GM21723 (cell line): ENCODE data around the gene OR3A2.
"Not testable (repeated sequence)": the region's sequence is repeated elsewhere in the genome, so short reads cannot be mapped to it uniquely, and the experiment has no call there.

ENCODE experiments used
- ATAC-seq: cut with Tn5 transposase; IDR thresholded peaks from one replicate; pipeline ENCODE4 v1.9.1; 2021; ENCODE audit warnings: mild to moderate bottlenecking, moderate library complexity; ENCODE audit not compliant: unreplicated experiment

OR3A2 gene

DNA sequence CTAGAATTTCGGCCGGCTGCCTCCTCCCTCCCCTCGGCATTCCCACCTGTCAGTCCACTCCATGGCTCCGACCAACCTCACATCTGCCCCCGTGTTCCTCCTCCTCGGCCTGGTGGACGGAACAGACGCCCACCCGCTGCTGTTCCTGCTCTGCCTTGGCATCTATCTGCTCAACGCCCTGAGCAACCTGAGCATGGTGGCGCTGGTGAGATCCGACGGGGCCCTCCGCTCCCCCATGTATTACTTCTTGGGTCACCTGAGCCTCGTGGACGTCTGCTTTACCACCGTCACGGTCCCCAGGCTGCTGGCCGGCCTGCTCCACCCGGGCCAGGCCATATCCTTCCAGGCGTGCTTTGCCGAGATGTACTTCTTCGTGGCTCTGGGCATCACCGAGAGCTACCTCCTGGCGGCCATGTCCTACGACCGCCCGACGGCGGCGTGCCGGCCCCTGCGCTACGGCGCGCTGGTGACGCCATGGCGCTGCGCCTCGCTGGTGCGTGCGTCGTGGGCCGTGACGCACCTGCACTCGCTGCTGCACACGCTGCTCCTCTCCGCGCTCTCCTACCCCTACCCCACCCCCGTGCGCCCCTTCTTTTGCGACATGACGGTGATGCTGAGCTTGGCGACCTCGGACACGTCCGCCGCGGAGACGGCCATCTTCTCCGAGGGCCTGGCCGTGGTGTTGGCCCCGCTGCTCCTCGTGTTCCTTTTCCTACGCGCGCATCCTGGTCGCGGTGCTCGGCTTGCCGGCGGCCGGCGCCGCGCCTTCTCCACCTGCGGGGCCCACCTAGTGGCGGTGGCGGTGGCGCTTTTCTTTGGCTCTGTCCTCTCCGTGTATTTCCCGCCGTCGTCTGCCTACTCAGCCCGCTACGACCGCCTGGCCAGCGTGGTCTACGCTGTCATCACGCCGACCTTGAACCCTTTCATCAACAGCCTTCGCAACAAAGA is at the start of gene OR3A2:
Gene OR3A2, minus strand, starts transcription at position 440 of the 948 bp plus-strand sequence.
- no peak for ATAC-seq

DNA sequence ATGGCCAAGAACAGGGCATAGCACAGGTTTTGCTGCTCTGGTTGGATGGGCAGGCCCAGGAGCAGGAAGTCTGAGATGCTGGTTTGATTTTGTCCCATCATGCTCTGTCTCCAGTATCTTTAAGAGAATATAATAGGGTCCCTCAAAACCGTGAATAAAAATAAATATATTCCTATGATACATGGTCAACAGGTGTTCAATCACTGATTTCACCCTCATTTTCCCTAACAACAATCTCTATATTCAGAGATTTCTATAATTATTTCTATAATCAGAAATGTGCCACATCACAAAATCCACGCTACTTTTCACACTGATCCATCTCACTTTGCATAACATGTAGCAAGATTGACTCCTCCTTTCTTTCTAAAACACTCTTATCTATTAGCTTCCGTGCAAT is 47.6 kb upstream of the OR3A2 start, which contains the start of gene OR1E2:
Gene OR1E2, minus strand, starts transcription at position 101 of the 400 bp plus-strand sequence. Its CDS starts 0 bp downstream, at position 101.
- ATAC-seq: no peak

DNA sequence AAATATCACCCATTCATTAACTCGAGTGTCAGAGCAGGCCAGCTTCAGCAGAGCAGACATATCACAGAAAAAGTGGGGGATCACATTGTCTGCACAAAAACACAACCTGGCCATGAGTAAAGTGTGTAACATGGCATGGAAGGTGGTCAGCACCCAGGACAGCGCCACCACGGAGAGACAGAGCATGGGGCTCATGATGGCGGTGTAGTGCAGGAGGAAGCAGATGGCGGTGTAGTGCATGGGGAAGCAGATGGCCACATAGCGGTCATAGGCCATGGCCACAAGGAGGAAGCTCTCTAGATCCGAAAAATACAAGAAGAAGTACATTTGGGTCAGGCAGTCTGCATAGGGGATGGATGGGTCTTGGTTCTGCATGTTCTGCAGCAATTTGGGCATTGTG is 47.1 kb upstream of the OR3A2 start:
- not testable (repeated sequence) for ATAC-seq

DNA sequence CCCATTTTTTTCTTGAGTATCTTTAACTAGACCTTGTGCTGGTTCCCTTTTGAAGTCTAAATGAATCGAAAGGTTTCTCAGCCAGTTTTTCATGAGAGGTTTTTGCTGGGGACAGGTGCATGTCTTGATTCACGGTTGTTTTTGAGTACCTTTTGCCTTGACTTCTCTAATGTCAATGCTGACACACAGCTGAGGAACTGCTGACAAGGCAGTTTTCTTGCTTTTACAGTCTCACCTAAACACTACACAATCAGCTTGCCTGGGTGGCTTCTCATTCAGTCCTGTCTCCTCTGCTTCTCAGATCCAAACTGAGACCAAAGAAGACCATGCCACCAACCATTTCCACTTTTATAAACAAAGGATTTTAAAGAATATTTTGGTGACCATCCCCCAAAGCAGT is 32.1 kb upstream of the OR3A2 start:
- ATAC-seq: no peak

DNA sequence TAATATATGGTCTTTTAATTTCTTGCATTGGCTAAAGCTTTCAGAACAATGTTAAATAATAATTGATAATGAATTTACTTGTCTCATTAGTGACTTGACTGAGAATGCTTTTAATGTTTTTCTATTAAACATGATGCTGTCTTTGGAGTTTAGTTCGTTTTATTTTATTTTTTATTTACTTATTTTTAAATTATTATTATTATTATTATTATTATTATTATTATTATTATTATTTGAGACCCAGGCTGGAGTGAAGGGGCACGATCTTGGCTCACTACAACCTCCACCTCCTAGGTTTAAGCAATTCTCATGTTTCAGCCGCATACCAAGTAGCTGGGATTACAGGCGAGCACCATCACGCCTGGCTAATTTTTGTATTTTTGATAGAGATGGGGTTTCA is 29.5 kb upstream of the OR3A2 start:
- no peak for ATAC-seq

DNA sequence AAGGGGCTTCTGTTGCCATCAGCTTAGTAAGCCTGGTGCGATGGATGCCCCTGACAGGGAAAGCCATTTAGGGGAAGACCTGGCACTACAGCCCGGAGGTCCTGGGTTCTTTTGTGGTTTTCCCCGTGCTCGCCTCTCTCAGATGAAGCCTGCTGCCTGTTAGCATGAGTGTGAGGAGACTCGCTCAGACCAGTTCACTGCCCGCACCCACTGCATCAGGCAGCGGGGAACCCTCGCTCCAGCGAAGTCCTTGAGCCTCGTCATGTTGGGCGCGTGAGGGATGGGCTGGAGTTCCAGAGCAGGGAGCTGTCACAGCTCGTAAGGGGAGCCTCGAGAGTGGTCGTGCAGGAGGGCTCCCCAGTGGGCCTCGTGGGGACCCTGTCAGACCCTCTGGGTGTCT is 26.1 kb upstream of the OR3A2 start:
- ATAC-seq: not testable (repeated sequence)

DNA sequence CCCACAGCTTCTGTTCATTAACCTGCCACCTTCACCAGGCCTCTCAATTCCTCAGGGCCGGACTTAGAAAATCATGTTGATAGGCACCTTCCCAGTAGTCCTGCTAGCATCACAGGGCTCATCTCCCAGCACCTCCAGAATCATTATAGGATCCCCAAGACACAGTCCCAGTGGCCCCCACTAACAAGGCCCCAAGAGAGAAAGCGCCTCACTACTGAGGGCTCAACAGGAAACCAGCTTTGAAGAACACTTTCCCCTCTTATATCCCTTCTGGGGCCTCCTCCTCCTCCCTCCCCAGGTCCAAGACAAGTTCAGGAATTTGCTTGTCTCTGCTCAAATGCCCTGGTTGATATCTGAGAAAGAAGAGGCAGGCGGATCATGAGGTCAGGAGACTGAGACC is 25.0 kb upstream of the OR3A2 start, which contains the start of gene OR3A3:
Gene OR3A3, plus strand, starts transcription at position 301 of the 400 bp plus-strand sequence.
- no peak for ATAC-seq

DNA sequence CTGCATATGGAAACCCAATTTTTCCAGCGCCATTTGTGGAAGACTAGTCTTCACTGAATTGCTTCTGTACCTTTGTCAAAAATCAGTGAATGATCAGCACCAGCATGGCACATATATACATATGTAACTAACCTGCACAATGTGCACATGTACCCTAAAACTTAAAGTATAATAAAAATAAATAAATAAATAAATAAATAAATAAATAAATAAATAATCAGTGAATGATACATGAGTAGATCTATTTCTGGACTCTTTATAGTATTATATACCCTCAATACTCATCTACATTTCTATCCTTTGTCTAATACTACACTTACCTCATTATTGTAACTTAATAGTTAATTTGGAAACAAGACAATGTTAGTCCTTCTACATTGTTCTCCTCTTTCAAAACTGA is 17.7 kb upstream of the OR3A2 start:
- ATAC-seq: not testable (repeated sequence)

DNA sequence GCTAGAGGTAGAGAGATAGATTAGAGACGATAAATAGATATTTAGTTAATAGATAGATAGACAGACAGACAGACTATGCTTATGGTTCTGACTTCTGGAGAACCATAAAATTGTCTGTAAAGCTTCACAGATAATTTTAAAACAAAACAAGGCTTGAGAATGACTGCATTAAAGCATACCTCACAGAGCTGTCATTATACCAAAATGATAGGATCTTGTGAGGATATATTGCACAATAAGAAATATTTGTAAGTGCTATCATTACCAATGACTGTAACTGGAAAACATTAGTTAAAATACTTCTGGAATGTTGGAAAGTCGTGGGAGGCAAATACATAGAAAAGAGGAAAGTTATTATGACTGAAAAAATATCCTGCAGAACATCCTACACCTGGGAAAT is 15.7 kb upstream of the OR3A2 start:
- ATAC-seq: no peak

DNA sequence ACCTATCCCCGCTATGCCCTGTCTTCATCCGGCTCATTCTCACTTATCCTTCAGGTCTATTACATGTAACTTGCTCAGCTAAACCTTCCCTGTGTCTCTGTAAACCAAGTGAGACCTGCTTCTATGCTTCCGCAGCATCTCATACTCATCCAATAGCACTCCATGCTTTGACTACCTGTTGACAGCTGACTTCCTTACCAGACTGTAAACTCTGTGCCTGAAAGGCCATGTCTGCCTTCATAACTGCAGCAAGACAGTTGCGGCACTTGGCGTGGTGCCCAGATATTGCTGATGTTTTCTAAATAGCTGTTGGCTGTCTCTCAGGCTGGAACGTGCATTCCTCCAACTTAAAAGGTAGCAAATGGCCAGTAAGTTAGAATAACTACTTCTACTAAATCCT is 13.9 kb upstream of the OR3A2 start:
- no peak for ATAC-seq

DNA sequence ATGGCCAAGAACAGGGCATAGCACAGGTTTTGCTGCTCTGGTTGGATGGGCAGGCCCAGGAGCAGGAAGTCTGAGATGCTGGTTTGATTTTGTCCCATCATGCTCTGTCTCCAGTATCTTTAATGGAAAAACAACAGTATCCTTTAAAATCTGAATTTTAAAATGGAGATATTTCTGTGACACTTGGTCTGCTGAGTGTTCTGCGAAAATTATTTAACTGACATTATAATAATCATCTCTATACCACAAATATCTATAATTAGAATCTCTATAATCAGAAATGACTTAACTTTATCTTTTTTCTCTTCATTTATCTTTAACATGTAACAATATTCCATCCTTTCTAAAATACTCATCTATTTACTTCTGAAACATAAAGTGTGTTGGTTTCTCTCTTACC is 12.2 kb upstream of the OR3A2 start, which contains the start of gene OR1E1:
Gene OR1E1, minus strand, starts transcription at position 101 of the 400 bp plus-strand sequence. Its CDS starts 0 bp downstream, at position 101.
- no peak for ATAC-seq

DNA sequence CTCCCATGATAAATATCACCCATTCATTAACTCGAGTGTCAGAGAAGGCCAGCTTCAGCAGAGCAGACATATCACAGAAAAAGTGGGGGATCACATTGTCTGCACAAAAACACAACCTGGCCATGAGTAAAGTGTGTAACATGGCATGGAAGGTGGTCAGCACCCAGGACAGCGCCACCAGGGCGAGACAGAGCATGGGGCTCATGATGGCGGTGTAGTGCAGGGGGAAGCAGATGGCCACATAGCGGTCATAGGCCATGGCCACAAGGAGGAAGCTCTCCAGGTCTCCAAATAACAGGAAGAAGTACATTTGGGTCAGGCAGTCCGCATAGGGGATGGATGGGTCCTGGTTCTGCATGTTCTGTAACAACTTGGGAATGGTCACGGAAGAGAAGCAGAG is 11.7 kb upstream of the OR3A2 start:
- not testable (repeated sequence) for ATAC-seq

DNA sequence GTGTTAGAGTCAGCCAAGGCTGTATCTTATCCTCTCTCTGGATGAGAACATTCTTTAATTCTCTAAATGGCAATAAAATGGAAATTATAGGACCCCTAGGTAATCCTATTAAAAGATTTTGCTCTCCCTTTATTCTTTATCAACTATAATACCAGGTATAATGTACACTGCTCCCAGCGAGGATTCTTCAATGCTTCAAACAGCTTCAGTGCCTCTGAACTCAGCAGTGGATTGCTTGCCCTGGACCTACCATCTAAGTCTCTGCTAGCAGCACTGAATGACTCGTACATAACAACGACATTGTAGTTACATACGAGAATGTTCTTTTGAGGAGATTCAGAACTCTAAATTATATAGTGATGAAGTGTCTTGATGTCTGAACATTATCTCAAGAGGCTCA is 3.7 kb upstream of the OR3A2 start:
- ATAC-seq: no peak

DNA sequence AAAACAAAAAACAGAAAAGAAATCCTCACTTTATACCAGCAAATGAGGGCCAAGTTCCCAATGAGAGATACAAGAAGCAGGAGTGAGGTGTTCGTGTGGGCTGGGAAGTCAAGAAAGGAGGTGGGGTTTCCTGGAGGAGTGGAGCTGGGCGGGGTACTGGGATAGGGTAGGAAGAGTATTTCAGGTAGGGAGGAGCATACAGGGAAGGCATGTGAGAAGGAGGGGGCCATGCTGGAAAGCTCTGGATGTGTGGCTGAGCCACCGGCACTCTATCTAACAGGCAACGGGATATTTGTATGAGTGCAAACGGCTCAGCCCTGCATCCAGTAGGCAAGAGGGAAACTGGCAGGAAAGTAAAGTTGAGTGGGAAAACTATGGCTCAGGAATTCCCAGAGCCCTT is 4.2 kb downstream of the OR3A2 start:
- ATAC-seq: no peak

DNA sequence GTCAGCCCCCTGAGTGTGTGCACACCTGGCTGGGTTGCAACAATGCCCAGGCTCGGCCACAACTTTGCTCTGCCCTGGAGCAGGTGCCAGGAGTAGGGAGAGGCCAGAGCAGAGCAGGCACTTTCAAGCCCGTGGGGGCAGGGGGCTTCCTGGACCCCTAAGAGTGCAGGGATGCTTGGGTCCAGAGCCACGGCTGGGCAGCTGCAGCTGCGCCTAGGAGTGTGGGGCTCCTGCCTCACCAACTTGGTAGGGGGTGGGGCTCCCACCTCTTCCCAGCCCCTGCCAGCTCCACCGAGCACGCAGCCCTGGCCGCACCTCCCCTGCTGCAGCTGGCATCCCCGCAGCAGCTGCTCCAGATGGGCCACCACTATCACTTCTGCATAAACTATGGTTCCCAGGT is 7.8 kb downstream of the OR3A2 start:
- ATAC-seq: no peak

DNA sequence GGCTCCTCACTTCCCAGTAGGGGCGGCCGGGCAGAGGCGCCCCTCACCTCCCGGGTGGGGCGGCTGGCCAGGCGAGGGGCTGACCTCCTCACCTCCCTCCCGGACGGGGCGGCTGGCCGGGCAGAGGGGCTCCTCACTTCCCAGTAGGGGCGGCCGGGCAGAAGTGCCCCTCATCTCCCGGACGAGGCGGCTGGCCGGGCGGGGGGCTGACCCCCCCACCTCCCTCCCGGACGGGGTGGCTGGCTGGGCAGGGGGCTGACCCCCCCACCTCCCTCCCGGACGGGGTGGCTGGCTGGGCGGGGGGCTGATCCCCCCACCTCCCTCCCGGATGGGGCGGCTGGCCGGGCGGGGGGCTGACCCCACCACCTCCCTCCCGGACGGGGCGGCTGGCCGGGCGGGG is 14.9 kb downstream of the OR3A2 start:
- not testable (repeated sequence) for ATAC-seq

DNA sequence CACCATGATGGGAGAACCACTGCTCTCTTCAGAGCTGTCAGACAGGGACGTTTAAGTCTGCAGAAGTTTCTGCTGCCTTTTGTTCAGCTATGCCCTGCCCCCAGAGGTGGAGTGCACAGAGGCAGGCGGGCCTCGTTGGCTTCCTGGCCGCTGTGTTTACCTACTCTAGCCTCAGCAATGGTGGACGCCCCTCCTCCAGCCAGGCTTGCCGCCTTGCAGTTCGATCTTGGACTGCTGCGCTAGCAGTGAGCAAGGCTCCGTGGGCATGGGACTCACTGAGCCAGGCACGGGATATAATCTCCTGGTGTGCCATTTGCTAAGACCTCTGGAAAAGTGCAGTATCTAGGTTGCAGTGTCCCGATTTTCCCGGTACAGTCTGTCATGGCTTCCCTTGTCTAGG is 43.3 kb downstream of the OR3A2 start:
- not testable (repeated sequence) for ATAC-seq

DNA sequence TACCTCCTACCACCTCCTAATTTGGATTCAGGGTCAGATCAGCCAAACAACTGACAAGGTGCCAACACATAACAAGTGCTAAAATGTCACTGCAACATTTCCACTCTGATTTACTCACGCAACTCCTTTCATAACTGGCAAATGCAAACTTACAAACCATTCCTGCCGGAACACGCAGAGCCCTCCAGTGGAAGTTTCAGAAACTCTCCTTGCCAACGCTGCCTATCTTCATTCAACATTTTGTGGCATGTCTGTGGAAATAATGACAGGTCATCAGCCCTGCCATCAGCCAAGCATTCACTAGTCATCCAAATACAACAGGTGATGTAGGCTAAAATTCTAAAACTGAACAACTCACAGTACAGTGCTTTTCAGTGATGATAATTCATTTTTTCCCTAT is 50.2 kb downstream of the OR3A2 start:
- ATAC-seq: no peak

DNA sequence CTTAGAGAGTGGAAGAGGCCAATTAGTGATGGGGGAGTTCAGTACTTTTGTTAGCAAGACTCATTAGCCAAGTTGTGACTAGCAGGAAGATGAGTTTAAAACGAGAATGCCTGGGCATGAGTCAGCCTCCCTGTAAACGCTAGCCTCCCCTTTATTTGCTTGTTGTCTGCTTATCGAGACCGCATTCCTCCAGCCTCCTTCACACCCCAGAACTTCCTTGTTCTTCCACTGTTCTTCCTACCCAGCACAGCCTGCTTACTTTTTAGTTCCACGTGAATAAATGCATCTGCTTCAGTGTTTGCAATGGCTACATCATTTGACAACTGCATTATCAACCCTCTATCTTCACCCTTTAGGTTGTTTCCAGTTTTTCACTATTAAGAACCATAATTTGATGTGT is 67.8 kb downstream of the OR3A2 start:
- no peak for ATAC-seq

DNA sequence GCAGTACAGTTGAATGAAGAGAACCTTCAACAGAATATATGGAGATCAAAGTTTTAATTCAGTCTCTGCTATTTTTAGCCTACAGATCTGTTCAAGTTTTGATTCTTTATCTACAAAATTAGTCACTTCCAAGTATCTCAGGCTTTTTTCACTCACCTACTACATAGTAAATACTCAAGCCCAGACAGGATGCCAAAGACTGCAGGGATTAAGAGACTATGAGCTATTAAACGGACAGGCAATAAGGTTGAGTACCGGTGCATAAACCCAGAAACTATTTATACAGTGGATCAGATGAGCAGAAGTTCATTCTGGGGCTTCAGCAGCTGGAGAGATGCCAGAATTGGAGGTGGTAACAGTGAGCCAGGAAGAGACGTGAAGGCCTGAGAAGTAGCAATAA is 69.3 kb downstream of the OR3A2 start:
- ATAC-seq: no peak

DNA sequence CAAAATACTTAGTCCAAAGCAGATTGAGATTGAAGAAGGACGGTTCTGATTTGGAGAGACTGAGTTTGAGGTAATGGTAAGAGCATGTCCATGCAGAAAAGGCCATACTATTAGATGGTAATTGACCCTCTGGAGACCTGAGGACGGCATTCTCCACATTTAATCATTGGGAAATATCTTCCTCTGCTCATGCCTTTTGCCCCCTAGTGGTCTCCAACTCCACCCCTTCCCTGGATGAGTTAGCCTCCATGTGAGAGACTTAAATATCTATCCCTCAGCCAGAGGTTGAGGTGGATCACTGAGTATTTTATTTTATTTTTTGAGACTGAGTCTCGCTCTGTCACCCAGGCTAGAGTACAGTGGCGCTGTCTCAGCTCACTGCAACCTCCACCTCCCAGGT is 77.5 kb downstream of the OR3A2 start:
- ATAC-seq: no peak

DNA sequence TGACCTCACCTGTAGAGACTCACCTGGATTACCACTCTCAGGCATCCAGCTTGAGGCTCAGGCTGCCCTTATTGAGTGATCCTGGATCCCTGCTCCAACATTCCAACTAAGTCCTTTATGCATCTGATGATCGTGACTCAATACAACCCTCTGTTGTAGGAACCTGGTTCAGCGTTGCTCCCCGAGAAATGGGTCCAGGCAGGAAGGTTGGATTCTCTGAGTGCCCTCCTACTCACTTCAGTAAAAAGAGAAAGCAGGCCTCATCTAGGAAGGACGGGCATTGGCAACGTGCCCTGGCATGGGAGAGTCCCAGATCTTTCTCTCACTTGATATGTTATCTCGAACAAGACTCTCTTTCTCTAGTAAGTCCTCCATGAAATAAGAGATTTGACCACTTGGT is 87.8 kb downstream of the OR3A2 start, which contains the start of gene OR3A1:
Gene OR3A1, minus strand, starts transcription at position 101 of the 400 bp plus-strand sequence. CDS start 5,778 bp downstream, outside the sequence.
- no peak for ATAC-seq
